ENCODE data around the gene LRRC8B.

DNA sequence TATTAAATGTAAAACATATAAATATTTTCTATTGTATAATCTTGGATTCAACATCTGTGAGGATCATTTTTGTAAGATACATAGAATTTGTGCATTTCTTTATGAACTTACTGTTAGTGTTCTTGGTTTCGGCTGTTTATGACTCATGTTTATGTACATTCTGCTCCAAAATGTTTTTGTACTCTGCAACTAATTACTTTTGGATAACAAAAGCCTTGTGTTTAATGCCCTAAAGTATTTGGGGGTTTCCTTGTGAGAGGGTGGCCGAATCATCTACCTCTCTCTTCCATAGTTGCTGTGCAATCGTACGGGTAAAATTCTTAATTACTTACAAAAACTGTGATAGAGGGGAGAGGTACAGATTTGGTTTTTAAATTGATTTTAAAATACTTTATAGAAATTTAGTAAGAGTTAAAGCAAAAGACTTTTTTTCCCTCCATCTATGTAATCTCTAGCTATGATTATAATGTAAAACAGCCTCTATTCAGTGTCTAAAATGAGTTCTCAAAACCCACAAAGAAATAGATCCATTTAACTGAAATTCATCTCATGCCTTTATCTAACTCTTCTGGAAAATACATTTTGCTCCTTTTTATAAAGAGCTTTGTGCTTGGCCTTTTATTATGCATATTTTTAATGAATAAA, 69.6 kb downstream of the LRRC8B start:
- TF ChIP-seq, protein P1, sequence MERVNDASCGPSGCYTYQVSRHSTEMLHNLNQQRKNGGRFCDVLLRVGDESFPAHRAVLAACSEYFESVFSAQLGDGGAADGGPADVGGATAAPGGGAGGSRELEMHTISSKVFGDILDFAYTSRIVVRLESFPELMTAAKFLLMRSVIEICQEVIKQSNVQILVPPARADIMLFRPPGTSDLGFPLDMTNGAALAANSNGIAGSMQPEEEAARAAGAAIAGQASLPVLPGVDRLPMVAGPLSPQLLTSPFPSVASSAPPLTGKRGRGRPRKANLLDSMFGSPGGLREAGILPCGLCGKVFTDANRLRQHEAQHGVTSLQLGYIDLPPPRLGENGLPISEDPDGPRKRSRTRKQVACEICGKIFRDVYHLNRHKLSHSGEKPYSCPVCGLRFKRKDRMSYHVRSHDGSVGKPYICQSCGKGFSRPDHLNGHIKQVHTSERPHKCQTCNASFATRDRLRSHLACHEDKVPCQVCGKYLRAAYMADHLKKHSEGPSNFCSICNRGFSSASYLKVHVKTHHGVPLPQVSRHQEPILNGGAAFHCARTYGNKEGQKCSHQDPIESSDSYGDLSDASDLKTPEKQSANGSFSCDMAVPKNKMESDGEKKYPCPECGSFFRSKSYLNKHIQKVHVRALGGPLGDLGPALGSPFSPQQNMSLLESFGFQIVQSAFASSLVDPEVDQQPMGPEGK (CRISPR knock-in tag; IDR thresholded peaks at IDR 0.05; ENCODE audit: borderline replicate concordance), result no peak
- TF ChIP-seq ZC3H10 (CRISPR knock-in tag; IDR thresholded peaks at IDR 0.05), result no peak
- TF ChIP-seq, protein P2, sequence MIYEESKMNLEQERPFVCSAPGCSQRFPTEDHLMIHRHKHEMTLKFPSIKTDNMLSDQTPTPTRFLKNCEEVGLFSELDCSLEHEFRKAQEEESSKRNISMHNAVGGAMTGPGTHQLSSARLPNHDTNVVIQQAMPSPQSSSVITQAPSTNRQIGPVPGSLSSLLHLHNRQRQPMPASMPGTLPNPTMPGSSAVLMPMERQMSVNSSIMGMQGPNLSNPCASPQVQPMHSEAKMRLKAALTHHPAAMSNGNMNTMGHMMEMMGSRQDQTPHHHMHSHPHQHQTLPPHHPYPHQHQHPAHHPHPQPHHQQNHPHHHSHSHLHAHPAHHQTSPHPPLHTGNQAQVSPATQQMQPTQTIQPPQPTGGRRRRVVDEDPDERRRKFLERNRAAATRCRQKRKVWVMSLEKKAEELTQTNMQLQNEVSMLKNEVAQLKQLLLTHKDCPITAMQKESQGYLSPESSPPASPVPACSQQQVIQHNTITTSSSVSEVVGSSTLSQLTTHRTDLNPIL (CRISPR knock-in tag; IDR thresholded peaks at IDR 0.05; ENCODE audit: low read depth), result no peak

Data from SK-N-SH treated with all-trans-retinoic acid at 6 μM for 48 hours (cell line).